Thoracic aorta (tissue), 2 donors: ENCODE measurements around the gene LAD1. TPM values are rescaled to one million over a fixed set of nuclear protein-coding genes. Genes with fewer than 3 reads are reported as not detected.
A peak's percentile ranks its signal among the peaks of the same experiment; 100 is the strongest.

ENCODE experiments used
- ATAC-seq: fragments of 150-250 bp; one replicate; pipeline ENCODE4 v1.8.0; 2017; ENCODE audit warnings: low read depth; ENCODE audit not compliant: insufficient number of reproducible peaks, low FRiP score
- DNase-seq: peaks from one replicate; pipeline ENCODE4 v3.0.0-alpha.2; 2020; ENCODE audit warnings: low spot score
- H3K27ac ChIP-seq, 2 donors: fragments of 200-600 bp; sonication (generic); 1 replicate in 1 of 2; 2 replicates in 1 of 2; pipeline ENCODE4 v1.5.1; 2016; ENCODE audit warnings: mild to moderate bottlenecking in 2 of 2, moderate library complexity in 2 of 2
- H3K27me3 ChIP-seq: fragments of 200-600 bp; sonication (generic); replicated peaks from 2 replicates; pipeline ENCODE4 v1.6.0; 2016; ENCODE audit warnings: mild to moderate bottlenecking; ENCODE audit not compliant: insufficient read depth
- H3K36me3 ChIP-seq: fragments of 200-600 bp; sonication (generic); one replicate; pipeline ENCODE4 v1.5.1; 2016
- H3K4me1 ChIP-seq, 2 donors: fragments of 200-600 bp; sonication (generic); 1 replicate in 1 of 2; 2 replicates in 1 of 2; pipeline versions ENCODE4 v1.5.1 to v1.6.0; 2016; ENCODE audit warnings: low read depth in 2 of 2, mild to moderate bottlenecking in 1 of 2; ENCODE audit not compliant: control insufficient read depth in 1 of 2
- H3K4me3 ChIP-seq: fragments of 200-600 bp; sonication (generic); 2 replicates; pipeline ENCODE4 v1.5.1; 2016; ENCODE audit warnings: mild to moderate bottlenecking
- H3K9me3 ChIP-seq: fragments of 200-600 bp; sonication (generic); 2 replicates; pipeline ENCODE4 v1.5.1; 2016
- total RNA-seq, 2 donors: library from RNA; depleted of rRNA; stranded (reverse); fragments of >200 nt; gene quantifications; one replicate each; pipeline versions ENCODE4 v1.1.0 to v1.2.3, GENCODE V29; 2016
- TF ChIP-seq, protein P1 (sequence below): fragments of 200-600 bp; sonication (generic); IDR thresholded peaks from one replicate; pipeline ENCODE4 v1.5.1; 2019; ENCODE audit warnings: antibody characterized with exemption

LAD1 gene
- total RNA-seq, 2 donors from 2014 or later = 0.41 to 11.1 TPM

DNA sequence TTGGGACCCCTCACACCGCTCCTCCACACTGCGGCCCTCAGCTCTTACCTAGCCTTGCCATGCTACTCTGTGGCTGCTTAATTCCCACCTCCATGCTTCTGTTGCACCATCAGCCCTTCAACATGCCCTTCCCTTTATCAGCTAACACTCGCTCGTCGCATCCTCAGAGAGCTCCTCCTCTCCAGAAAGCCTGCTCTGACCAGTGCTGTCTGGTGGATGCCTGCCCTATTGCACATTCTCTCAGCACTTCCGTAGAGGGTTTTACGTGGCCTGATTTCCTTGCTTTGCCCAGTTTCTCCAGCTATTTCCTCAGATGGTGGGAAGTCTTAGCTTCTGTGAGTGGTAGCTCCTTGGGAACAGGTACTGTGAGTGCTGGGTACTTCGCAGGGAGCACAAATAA is 10.3 kb upstream of the LAD1 start:
- no peak overlapping the region for H3K4me3 ChIP-seq
- TF ChIP-seq, protein P1, sequence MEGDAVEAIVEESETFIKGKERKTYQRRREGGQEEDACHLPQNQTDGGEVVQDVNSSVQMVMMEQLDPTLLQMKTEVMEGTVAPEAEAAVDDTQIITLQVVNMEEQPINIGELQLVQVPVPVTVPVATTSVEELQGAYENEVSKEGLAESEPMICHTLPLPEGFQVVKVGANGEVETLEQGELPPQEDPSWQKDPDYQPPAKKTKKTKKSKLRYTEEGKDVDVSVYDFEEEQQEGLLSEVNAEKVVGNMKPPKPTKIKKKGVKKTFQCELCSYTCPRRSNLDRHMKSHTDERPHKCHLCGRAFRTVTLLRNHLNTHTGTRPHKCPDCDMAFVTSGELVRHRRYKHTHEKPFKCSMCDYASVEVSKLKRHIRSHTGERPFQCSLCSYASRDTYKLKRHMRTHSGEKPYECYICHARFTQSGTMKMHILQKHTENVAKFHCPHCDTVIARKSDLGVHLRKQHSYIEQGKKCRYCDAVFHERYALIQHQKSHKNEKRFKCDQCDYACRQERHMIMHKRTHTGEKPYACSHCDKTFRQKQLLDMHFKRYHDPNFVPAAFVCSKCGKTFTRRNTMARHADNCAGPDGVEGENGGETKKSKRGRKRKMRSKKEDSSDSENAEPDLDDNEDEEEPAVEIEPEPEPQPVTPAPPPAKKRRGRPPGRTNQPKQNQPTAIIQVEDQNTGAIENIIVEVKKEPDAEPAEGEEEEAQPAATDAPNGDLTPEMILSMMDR = no peak
- no peaks in the 10 kb centered on the region for H3K27me3 ChIP-seq
- no peaks in the 10 kb centered on the region for H3K9me3 ChIP-seq
- no peak for DNase-seq
- no peak overlapping the region for H3K27ac ChIP-seq
- no peaks in the 10 kb centered on the region for H3K4me1 ChIP-seq
- H3K36me3 ChIP-seq = no peaks in the 10 kb centered on the region
- ATAC-seq = no peak

DNA sequence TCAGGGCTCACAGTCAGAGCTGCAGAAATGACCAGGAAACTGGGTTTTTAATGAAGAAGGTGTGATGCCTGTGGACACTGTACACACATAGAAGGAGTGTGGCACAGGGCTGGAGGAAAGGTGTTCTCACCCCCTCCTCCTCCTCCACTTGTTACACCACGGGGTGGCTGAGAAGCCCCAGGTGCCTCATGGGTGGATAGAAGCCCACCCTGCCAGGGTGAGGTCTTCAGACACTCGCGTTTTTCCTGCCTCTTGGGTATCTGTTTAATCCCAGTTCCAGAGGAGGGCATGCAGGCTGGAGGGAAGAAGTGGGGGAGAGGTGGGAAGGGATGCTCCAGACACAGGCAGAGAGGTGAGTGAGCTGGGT is 9.7 kb upstream of the LAD1 start:
- ATAC-seq = no peak
- no peaks in the 10 kb centered on the region for H3K9me3 ChIP-seq
- DNase-seq = no peak

DNA sequence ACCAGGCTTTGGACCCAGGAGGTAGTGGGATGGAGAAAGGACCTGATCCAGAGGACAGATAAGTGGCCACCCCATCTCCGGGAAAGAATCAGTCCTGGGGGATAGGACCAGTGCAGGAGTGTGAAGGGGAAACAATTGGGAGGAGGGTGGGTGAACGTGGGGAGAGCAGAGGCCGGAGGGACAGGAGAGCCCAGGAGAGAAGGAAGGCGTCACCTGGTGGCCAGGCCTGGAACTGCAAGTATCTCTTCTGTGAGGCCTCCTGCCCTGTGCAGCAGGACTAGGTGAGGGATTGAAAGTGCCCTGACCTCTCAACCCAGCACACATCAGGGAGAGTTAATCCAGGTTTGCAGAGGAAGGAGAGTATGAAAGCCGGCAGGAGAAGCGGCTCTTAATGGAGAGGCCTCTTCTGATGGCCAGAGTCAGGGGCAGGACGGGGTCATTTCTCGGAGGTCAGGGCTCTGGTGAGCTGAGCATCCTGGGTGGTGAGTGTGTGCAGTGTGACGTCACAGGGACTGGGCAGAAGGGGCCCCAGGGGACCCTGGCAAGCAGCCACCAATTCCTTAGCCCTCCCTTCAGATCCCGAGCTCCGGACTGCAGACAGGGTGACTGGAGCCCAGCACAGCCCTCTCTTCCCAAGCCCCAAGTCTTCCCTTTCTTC is 9.2 kb upstream of the LAD1 start:
- ATAC-seq (peak; percentile 61), DNase-seq (peak; percentile 24)
- TF ChIP-seq, protein P1 = peak; percentile 84
- Histone ChIP-seq H3K27ac (no peak overlapping the region), H3K36me3 (no peaks in the 10 kb centered on the region), H3K9me3 (no peaks in the 10 kb centered on the region), H3K4me1 (no peaks in the 10 kb centered on the region), H3K4me3 (no peak overlapping the region), H3K27me3 (no peaks in the 10 kb centered on the region)

More for the DNA sequence above, 9.7 kb upstream of the LAD1 start:
- no peaks in the 10 kb centered on the region for H3K27me3 ChIP-seq
- H3K36me3 ChIP-seq = no peaks in the 10 kb centered on the region
- no peak overlapping the region for H3K27ac ChIP-seq
- TF ChIP-seq, protein P1 = no peak
- H3K4me3 ChIP-seq = no peak overlapping the region
- no peaks in the 10 kb centered on the region for H3K4me1 ChIP-seq

DNA sequence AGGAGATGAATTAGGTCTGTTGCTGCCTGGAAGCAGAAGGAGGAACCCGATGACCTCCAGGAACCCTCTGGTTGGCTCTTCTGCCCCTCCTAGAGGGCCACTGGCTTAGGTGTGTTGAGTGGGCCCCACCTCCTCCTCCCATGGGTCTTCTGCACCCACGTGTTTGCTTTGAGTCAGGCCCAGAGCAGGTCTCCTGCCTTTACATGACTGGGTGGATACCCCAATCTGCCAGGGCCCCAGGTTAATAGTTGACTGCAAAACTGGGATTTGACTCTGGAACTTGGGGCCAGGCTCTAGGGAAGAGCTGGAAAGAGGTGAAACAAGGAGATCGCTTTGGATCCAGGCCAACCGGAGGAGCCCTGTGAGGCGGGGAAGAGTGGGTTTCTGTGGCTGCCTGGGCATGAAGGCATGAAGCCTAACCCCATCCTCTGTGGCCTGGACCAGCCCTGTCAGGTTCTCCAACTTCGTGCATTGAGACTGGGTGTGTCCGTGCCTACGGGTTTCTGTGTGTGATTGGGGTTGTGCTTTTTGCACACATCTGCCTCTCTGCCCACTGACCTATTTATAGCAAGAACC is 7.8 kb upstream of the LAD1 start:
- ATAC-seq = no peak
- H3K27me3 ChIP-seq = no peaks in the 10 kb centered on the region
- no peak overlapping the region for H3K4me3 ChIP-seq
- H3K36me3 ChIP-seq = no peaks in the 10 kb centered on the region
- H3K9me3 ChIP-seq = no peaks in the 10 kb centered on the region
- no peak for DNase-seq
- TF ChIP-seq, protein P1 = no peak
- no peak overlapping the region for H3K27ac ChIP-seq
- no peaks in the 10 kb centered on the region for H3K4me1 ChIP-seq

DNA sequence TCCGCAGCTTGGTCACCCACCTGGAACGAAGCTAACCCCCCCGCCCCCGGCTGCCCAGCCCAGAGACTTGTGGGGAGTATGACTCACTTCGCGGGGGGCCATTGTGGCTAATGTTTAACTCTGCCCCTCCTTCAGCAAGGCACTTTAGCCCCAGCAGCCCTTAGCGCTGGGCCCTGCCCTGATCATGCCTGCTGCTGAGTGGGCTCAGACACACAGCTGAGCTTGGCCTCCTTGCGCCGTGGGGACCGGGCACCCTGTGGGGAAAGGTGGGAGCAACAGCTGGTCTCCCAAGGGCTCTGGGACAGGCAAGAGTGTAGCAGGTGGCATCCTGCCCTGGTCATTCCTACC is 6.3 kb upstream of the LAD1 start:
- H3K4me1 ChIP-seq = no peaks in the 10 kb centered on the region
- H3K4me3 ChIP-seq = no peak overlapping the region
- ATAC-seq (no peak), DNase-seq (no peak)
- no peaks in the 10 kb centered on the region for H3K36me3 ChIP-seq
- TF ChIP-seq, protein P1 = no peak
- no peaks in the 10 kb centered on the region for H3K27me3 ChIP-seq
- no peaks in the 10 kb centered on the region for H3K9me3 ChIP-seq
- H3K27ac ChIP-seq = no peak overlapping the region
